Measurements from ENCODE around the gene DDX31. TPM values are rescaled to one million over a fixed set of nuclear protein-coding genes. Genes with fewer than 3 reads are reported as not detected.

DDX31 gene
- total and polyA plus RNA-seq, 9 donors, result 9.7 to 19.6 (median 14.1) TPM

DNA sequence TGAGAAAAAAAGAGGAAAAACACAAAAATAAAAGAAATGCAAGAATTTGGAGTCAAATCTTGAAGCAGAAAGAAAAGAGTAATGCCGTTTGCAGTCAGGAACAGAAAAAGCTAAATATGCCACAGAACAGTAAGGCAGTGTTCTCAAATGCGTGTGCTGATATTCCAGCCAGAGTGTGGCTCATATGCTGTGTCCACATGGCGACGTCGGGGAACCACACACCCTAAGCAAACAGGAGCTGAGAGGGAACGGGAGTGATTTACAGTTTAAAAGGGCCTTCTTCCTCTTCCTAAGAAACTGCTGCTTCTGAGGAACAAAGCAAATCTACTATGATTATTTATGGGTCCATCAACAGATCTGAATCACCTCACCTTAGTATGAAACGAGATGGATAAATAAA, 42.7 kb downstream of the DDX31 start:
- H3K27ac ChIP-seq, result no peak overlapping the region
- no peak for TF ChIP-seq POLR2A (IDR thresholded peaks at IDR 0.05)
- TF ChIP-seq, protein P1, sequence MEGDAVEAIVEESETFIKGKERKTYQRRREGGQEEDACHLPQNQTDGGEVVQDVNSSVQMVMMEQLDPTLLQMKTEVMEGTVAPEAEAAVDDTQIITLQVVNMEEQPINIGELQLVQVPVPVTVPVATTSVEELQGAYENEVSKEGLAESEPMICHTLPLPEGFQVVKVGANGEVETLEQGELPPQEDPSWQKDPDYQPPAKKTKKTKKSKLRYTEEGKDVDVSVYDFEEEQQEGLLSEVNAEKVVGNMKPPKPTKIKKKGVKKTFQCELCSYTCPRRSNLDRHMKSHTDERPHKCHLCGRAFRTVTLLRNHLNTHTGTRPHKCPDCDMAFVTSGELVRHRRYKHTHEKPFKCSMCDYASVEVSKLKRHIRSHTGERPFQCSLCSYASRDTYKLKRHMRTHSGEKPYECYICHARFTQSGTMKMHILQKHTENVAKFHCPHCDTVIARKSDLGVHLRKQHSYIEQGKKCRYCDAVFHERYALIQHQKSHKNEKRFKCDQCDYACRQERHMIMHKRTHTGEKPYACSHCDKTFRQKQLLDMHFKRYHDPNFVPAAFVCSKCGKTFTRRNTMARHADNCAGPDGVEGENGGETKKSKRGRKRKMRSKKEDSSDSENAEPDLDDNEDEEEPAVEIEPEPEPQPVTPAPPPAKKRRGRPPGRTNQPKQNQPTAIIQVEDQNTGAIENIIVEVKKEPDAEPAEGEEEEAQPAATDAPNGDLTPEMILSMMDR (IDR thresholded peaks at IDR 0.05), result no peak
- no peak for TF ChIP-seq EP300 (IDR thresholded peaks at IDR 0.05)
- H3K4me1 ChIP-seq (ENCODE audit: insufficient read depth), result no peaks in the 10 kb centered on the region
- H3K27me3 ChIP-seq, result no peaks in the 10 kb centered on the region
- no peaks in the 10 kb centered on the region for H3K9me3 ChIP-seq
- no peak for DNase-seq
- intact Hi-C loops (cut with DNase I), result no loop called here
- 80 to 86% (median 83%) methylated on average over 7 of the region's 7 CpGs for WGBS, 3 donors
- H3K4me3 ChIP-seq, result no peak overlapping the region
- H3K36me3 ChIP-seq, result peaks cover 4% of the 10 kb centered on the region

DNA sequence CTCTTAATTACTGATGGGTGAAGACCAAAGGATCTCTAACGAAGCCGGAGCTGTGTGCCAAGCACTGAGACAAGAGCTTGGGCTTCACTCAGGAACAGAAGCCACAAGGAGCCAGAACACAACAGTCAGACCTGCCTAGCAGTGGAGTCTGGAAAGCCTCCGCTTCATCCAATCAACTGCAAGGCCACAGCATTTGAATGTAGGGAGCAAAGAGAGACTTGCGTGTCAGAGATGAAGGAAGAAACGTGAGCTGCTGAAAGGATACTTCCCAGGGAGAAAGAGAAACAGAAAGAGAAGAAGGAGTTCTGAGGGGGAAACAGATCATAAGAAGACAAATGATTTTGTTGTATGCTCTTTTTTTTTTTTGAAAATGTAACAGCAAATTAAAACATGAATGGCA, 43.5 kb downstream of the DDX31 start:
- H3K4me1 ChIP-seq (ENCODE audit: insufficient read depth), result no peaks in the 10 kb centered on the region
- H3K27me3 ChIP-seq, result no peaks in the 10 kb centered on the region
- 77 to 81% (median 81%) methylated on average over 5 of the region's 5 CpGs for WGBS, 3 donors
- no peak for DNase-seq
- H3K9me3 ChIP-seq, result no peaks in the 10 kb centered on the region
- H3K4me3 ChIP-seq, result no peak overlapping the region
- intact Hi-C loops (cut with DNase I), result no loop called here
- TF ChIP-seq, protein P1 (IDR thresholded peaks at IDR 0.05), result no peak
- TF ChIP-seq EP300 (IDR thresholded peaks at IDR 0.05) (no peak), POLR2A (IDR thresholded peaks at IDR 0.05) (no peak)
- H3K36me3 ChIP-seq, result peaks cover 4% of the 10 kb centered on the region
- no peak overlapping the region for H3K27ac ChIP-seq

DNA sequence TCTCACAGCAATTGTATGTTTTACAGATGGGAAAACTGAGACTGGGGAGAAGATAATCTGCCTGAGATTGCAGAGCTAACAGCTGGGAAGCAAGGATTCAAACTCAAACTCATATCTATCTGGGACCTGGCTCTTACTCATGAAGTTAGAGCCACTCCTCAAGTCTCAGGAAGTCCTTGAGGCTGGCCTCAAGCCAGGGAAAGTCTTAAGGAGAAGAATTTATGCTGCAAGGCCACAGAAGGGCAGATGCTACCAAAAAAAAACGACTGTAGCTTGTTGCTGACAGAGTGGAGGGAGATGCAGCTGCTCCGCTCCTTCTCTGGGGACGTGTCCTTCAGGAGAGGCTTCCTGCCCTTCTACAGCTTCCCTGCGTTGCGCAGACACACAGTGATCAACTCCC, 47.6 kb downstream of the DDX31 start:
- no peak for TF ChIP-seq POLR2A (IDR thresholded peaks at IDR 0.05)
- no peak for TF ChIP-seq EP300 (IDR thresholded peaks at IDR 0.05)
- TF ChIP-seq, protein P1 (IDR thresholded peaks at IDR 0.05), result no peak
- Histone ChIP-seq H3K4me3 (no peak overlapping the region), H3K27me3 (no peaks in the 10 kb centered on the region), H3K9me3 (no peaks in the 10 kb centered on the region), H3K27ac (no peak overlapping the region), H3K4me1 (ENCODE audit: insufficient read depth) (no peaks in the 10 kb centered on the region), H3K36me3 (no peaks in the 10 kb centered on the region)
- intact Hi-C loops (cut with DNase I), result no loop called here
- no peak for DNase-seq
- WGBS, 3 donors, result 64 to 66% (median 65%) methylated on average over 5 of the region's 5 CpGs

DNA sequence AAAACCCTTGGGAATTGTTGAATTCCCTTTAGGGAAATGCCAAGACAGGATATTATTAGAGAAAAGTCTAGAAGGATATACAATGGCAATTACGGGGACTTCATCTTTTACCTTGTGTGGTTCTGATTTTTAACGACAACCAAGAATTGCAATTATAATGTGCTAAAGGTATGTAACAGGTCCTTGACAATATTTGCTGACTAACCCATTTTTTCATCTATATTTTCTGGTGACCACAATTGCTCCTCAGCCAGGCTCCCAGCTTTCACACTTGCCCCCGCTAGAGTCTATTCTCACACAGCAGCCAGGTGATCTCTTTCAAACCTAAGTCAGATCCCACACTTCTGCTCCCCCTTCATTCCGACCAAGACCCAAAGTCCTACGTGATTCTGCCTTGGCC, 53.1 kb downstream of the DDX31 start:
- no peaks in the 10 kb centered on the region for H3K9me3 ChIP-seq
- no peaks in the 10 kb centered on the region for H3K36me3 ChIP-seq

More for the DNA sequence above, 53.1 kb downstream of the DDX31 start:
- H3K27ac ChIP-seq, result no peak overlapping the region
- intact Hi-C loops (cut with DNase I), result no loop called here
- TF ChIP-seq EP300 (IDR thresholded peaks at IDR 0.05) (no peak), POLR2A (IDR thresholded peaks at IDR 0.05) (no peak)
- TF ChIP-seq, protein P1 (IDR thresholded peaks at IDR 0.05), result no peak
- no peaks in the 10 kb centered on the region for H3K4me1 ChIP-seq (ENCODE audit: insufficient read depth)
- no peaks in the 10 kb centered on the region for H3K27me3 ChIP-seq
- no peak for DNase-seq
- no peak overlapping the region for H3K4me3 ChIP-seq
- 87 to 94% (median 88%) methylated on average over 5 of the region's 5 CpGs for WGBS, 3 donors
